Lung (tissue), 12 donors: ENCODE data around the gene LIMA1. TPM values are rescaled to one million over a fixed set of nuclear protein-coding genes. Genes with fewer than 3 reads are reported as not detected.
"Not testable (repeated sequence)": the region's sequence is repeated elsewhere in the genome, so short reads cannot be mapped to it uniquely, and the experiment has no call there.

Source experiments
- ATAC-seq: fragments of 200-7000 bp; cut with Tn5 transposase; one replicate; pipeline ENCODE4 v1.9.1; 2020; ENCODE audit warnings: moderate number of reproducible peaks; ENCODE audit not compliant: insufficient read depth, low FRiP score
- DNase-seq, 3 donors: peaks; one replicate each; pipeline ENCODE4 v3.0.0-alpha.2; 2013 to 2017
- H3K27ac ChIP-seq, 2 donors: one replicate each; pipeline ENCODE4 v1.5.1; 2013; ENCODE audit warnings: mild to moderate bottlenecking in 2 of 2, moderate library complexity in 2 of 2, control low read depth in 1 of 2, inconsistent platforms in 1 of 2, low read depth in 1 of 2, low read length in 1 of 2
- H3K27me3 ChIP-seq, 3 donors: one replicate each; pipeline ENCODE4 v1.5.1; 2013; ENCODE audit warnings: low read length in 2 of 3; ENCODE audit not compliant: control insufficient read depth in 3 of 3, insufficient read depth in 3 of 3
- H3K36me3 ChIP-seq, 4 donors: one replicate each; pipeline ENCODE4 v1.5.1; 2013; ENCODE audit warnings: low read length in 4 of 4, mild to moderate bottlenecking in 1 of 4, moderate library complexity in 1 of 4; ENCODE audit not compliant: control insufficient read depth in 4 of 4, insufficient read depth in 4 of 4
- H3K4me1 ChIP-seq, 5 donors: one replicate each; pipeline ENCODE4 v1.5.1; 2013; ENCODE audit warnings: low read length in 5 of 5, mild to moderate bottlenecking in 2 of 5, moderate library complexity in 1 of 5; ENCODE audit not compliant: control insufficient read depth in 5 of 5, insufficient read depth in 5 of 5
- H3K4me3 ChIP-seq: one replicate; pipeline ENCODE4 v1.5.1; 2013; ENCODE audit warnings: mild to moderate bottlenecking, control low read depth, moderate library complexity
- H3K9ac ChIP-seq, 2 donors: one replicate each; pipeline ENCODE4 v1.5.1; 2013; ENCODE audit warnings: low read length in 2 of 2, control low read depth in 1 of 2; ENCODE audit not compliant: insufficient read depth in 1 of 2
- H3K9me3 ChIP-seq, 4 donors: one replicate each; pipeline ENCODE4 v1.5.1; 2013; ENCODE audit warnings: low read length in 3 of 4, mild to moderate bottlenecking in 1 of 4, moderate library complexity in 1 of 4; ENCODE audit not compliant: control insufficient read depth in 4 of 4, insufficient read depth in 3 of 4
- WGBS, 2 donors: extraction: QIAGEN DNeasy Blood & Tissue Kit; methylation state at CpG; one replicate each; pipeline ENCODE4 v1.1.7; 2013; 5-methylcytosine and 5-hydroxymethylcytosine counted together
- polyA plus RNA-seq, 2 donors: library from polyadenylated mRNA; stranded (reverse); fragments of 200-250 nt; gene quantifications; one replicate each; pipeline ENCODE4 v1.2.1, GENCODE V29; 2013
- total RNA-seq, 2 donors: library from RNA; depleted of rRNA in 1 of 2; stranded (reverse); fragments of >200 nt in 1 of 2; gene quantifications; one replicate each; pipeline ENCODE4 v1.2.1, GENCODE V29; 2014 to 2021
- TF ChIP-seq, protein P1 (sequence below): IDR thresholded peaks from 2 replicates; pipeline ENCODE4 v1.5.1; 2012; ENCODE audit warnings: mild to moderate bottlenecking; ENCODE audit errors: control extremely low read depth, extremely low read depth
- donor health status: control.
- donor health status: control.
- donor health status: Bipolar disorder and iron deficiency.
- donor health status: healthy.
- donor health status: DM: yes; HTN: yes; CAD: no.

LIMA1 gene
- total and polyA plus RNA-seq, 4 donors = 25.0 to 69.7 (median 45.7) TPM

DNA sequence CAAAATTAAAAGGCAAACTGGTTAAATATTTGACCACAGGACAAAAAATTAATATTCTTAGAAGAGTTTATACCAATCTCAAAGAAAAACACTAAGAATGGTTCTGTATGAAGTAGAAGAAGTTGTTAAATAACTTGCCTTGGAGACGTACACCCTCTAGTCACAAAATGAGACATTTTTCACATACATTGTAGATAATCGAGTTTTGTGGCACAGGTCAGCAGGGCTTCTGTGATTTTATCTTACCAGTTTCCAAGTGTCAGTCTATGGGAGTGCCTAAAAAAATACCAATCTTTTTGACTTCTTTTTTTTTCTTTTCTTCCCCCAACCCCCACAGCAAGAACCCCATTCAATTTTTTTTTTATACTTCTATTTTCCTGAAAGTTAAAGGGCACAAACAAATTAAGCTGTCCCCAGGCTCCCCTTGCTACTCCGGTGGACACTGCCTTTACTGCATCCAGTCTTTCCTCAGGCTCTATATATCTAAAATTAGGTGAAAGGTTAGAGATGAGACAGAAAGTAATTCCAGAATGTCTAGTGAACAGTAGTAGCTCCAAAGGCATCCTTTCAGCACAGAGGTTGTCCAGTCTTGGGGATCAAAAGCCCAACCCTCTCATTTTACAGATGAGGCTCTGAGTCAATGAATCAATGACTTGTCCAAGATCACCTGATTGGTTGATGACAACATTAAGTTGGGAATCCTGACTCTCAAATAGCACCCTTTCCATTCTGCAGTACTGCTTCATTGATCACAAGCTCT lies 6.2 kb downstream of the LIMA1 start:
- ATAC-seq (no peak), DNase-seq (no peak)
- WGBS, 2 donors = 80 to 82% methylated on average over 3 of the region's 3 CpGs
- H3K36me3 ChIP-seq = peaks cover 0 to 2% (median 0%) of the 10 kb centered on the region in 4 donors
- TF ChIP-seq, protein P1, sequence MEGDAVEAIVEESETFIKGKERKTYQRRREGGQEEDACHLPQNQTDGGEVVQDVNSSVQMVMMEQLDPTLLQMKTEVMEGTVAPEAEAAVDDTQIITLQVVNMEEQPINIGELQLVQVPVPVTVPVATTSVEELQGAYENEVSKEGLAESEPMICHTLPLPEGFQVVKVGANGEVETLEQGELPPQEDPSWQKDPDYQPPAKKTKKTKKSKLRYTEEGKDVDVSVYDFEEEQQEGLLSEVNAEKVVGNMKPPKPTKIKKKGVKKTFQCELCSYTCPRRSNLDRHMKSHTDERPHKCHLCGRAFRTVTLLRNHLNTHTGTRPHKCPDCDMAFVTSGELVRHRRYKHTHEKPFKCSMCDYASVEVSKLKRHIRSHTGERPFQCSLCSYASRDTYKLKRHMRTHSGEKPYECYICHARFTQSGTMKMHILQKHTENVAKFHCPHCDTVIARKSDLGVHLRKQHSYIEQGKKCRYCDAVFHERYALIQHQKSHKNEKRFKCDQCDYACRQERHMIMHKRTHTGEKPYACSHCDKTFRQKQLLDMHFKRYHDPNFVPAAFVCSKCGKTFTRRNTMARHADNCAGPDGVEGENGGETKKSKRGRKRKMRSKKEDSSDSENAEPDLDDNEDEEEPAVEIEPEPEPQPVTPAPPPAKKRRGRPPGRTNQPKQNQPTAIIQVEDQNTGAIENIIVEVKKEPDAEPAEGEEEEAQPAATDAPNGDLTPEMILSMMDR = no peak
- no peaks in the 10 kb centered on the region for H3K9me3 ChIP-seq
- no peak overlapping the region for H3K9ac ChIP-seq
- peak overlapping the region in 1 of 2 donors; percentile 45 for H3K27ac ChIP-seq
- peaks cover 0 to 5% (median 1%) of the 10 kb centered on the region in 5 donors for H3K4me1 ChIP-seq
- H3K4me3 ChIP-seq = no peak overlapping the region
- no peaks in the 10 kb centered on the region for H3K27me3 ChIP-seq

DNA sequence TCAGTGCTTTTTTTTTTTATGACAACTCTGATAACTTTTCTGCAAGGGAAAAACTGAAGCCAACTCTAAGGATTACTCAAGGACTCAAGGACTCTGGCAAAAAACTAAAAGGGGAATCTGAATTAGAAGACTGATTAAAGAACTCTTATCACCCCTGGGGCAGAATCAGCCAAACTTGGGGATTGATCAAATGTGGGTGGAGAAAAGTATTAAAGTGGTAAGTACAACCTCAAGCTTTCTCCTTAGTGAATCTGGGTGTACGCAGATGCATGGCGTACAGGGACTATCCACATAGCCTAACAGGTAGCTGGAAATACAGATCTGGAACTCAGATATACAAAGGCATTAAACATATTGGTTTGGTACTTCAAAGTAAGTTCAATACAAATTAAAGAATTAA lies 7.3 kb downstream of the LIMA1 start:
- H3K9ac ChIP-seq = no peak overlapping the region
- peaks cover 0 to 2% (median 0%) of the 10 kb centered on the region in 4 donors for H3K36me3 ChIP-seq
- peaks cover 0 to 10% (median 4%) of the 10 kb centered on the region in 5 donors for H3K4me1 ChIP-seq
- 88 to 90% methylated on average over 2 of the region's 2 CpGs for WGBS, 2 donors
- no peak overlapping the region for H3K27ac ChIP-seq
- ATAC-seq (no peak), DNase-seq (no peak)
- no peaks in the 10 kb centered on the region for H3K27me3 ChIP-seq
- TF ChIP-seq, protein P1 = no peak
- no peaks in the 10 kb centered on the region for H3K9me3 ChIP-seq
- H3K4me3 ChIP-seq = no peak overlapping the region

- Histone ChIP-seq H3K9ac (no peak overlapping the region), H3K27ac (no peak overlapping the region), H3K4me1 (peaks cover 0 to 10% (median 5%) of the 10 kb centered on the region in 5 donors), H3K27me3 (no peaks in the 10 kb centered on the region), H3K4me3 (no peak overlapping the region), H3K36me3 (peaks cover 0 to 2% (median 0%) of the 10 kb centered on the region in 4 donors), H3K9me3 (no peaks in the 10 kb centered on the region)
- ATAC-seq (peak; percentile 52), DNase-seq (peak in 1 of 3 donors; percentile 44)
- TF ChIP-seq, protein P1 = no peak
- 4 to 15% methylated on average over 1 of the region's 1 CpG for WGBS, 2 donors
Observed at GRCh38 chr12:50275556-50275955, 7.8 kb downstream of the LIMA1 start.

DNA sequence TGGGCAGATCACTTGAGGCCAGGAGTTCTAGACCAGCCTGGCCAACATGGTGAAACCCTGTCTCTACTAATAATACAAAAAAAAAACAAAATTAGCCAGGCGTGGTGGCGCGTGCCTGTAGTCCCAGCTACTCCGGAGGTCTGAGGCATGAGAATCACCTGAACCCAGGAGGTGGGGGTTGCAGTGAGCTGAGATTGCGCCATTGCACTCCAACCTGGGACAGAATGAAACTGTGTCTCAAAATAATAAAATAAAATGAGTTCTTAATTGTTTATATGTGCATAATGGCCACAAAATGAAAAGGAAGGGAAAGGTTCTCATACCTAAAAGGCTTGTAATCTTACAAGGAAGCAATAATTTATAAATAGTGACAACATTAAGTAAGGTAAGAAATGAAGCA lies 8.2 kb downstream of the LIMA1 start:
- not testable (repeated sequence) for H3K27ac ChIP-seq
- WGBS, 2 donors = 79 to 83% methylated on average over 5 of the region's 5 CpGs

More for the DNA sequence above, 8.2 kb downstream of the LIMA1 start:
- ATAC-seq, H3K9ac ChIP-seq, H3K27me3 ChIP-seq, DNase-seq, H3K9me3 ChIP-seq, H3K4me3 ChIP-seq, H3K36me3 ChIP-seq: not testable (repeated sequence)
- peaks cover 0 to 10% (median 5%) of the 10 kb centered on the region in 5 donors for H3K4me1 ChIP-seq
